Liver (tissue), 9 donors: Measurements from ENCODE around the gene MYO1H. TPM values are rescaled to one million over a fixed set of nuclear protein-coding genes. Genes with fewer than 3 reads are reported as not detected.

Experiments
- DNase-seq: peaks from one replicate; pipeline ENCODE4 v3.0.0-alpha.2; 2017; ENCODE audit warnings: low spot score
- H3K27ac ChIP-seq, 2 donors: one replicate each; pipeline ENCODE4 v1.7.0; 2013; ENCODE audit warnings: inconsistent platforms in 2 of 2, low read length in 2 of 2, control low read depth in 1 of 2, low read depth in 1 of 2, mild to moderate bottlenecking in 1 of 2
- H3K27me3 ChIP-seq, 4 donors: one replicate each; pipeline versions ENCODE4 v1.6.1 to v1.7.0; 2013; ENCODE audit warnings: low read length in 3 of 4, inconsistent platforms in 1 of 4, mild to moderate bottlenecking in 1 of 4, moderate library complexity in 1 of 4; ENCODE audit not compliant: control insufficient read depth in 4 of 4, insufficient read depth in 4 of 4
- H3K36me3 ChIP-seq, 4 donors: one replicate each; pipeline versions ENCODE4 v1.6.1 to v1.7.0; 2013; ENCODE audit warnings: low read length in 3 of 4, mild to moderate bottlenecking in 3 of 4, low read depth in 1 of 4, moderate library complexity in 1 of 4; ENCODE audit not compliant: control insufficient read depth in 4 of 4, insufficient read depth in 3 of 4
- H3K4me1 ChIP-seq, 4 donors: one replicate each; pipeline versions ENCODE4 v1.6.1 to v1.7.0; 2013; ENCODE audit warnings: low read length in 3 of 4, mild to moderate bottlenecking in 3 of 4, moderate library complexity in 1 of 4; ENCODE audit not compliant: control insufficient read depth in 4 of 4, insufficient read depth in 4 of 4
- H3K4me3 ChIP-seq, 3 donors: one replicate each; pipeline versions ENCODE4 v1.6.1 to v1.7.0; 2013; ENCODE audit warnings: low read length in 3 of 3, control low read depth in 1 of 3, low read depth in 1 of 3, mild to moderate bottlenecking in 1 of 3
- H3K9ac ChIP-seq, 2 donors: one replicate each; pipeline ENCODE4 v1.7.0; 2013; ENCODE audit warnings: low read length in 2 of 2, mild to moderate bottlenecking in 2 of 2, moderate library complexity in 2 of 2, control low read depth in 1 of 2, low read depth in 1 of 2
- H3K9me3 ChIP-seq, 4 donors: one replicate each; pipeline versions ENCODE4 v1.6.1 to v1.7.0; 2013; ENCODE audit warnings: low read length in 3 of 4; ENCODE audit not compliant: control insufficient read depth in 4 of 4
- ATF3 ChIP-seq: IDR thresholded peaks from 2 replicates; pipeline ENCODE4 v1.6.1; 2016; ENCODE audit warnings: antibody characterized with exemption
- CTCF ChIP-seq: fragments of 150-350 bp; IDR thresholded peaks from 2 replicates; pipeline ENCODE4 v1.5.1; 2017; ENCODE audit warnings: improper control_type of control experiment, low read depth, low read length; ENCODE audit not compliant: missing input control
- EGR1 ChIP-seq, 2 donors: IDR thresholded peaks; 2 replicates each; pipeline ENCODE4 v1.6.1; 2016 to 2018; ENCODE audit warnings: antibody characterized with exemption in 2 of 2, low read depth in 2 of 2
- FOXA1 ChIP-seq: IDR thresholded peaks from 2 replicates; pipeline ENCODE4 v1.6.1; 2016; ENCODE audit warnings: antibody characterized with exemption
- FOXA2 ChIP-seq: IDR thresholded peaks from 2 replicates; pipeline ENCODE4 v1.6.1; 2016; ENCODE audit warnings: antibody characterized with exemption
- GABPA ChIP-seq, 2 donors: IDR thresholded peaks in 1 of 2; conservative IDR thresholded peaks in 1 of 2; 2 replicates each; pipeline ENCODE4 v1.6.1; 2016; ENCODE audit warnings: antibody characterized with exemption in 2 of 2, mild to moderate bottlenecking in 1 of 2, moderate library complexity in 1 of 2
- HNF4A ChIP-seq, 2 donors: conservative IDR thresholded peaks; 2 replicates each; pipeline ENCODE4 v1.6.1; 2016; ENCODE audit warnings: antibody characterized with exemption in 2 of 2, mild to moderate bottlenecking in 2 of 2
- HNF4G ChIP-seq: IDR thresholded peaks from 2 replicates; pipeline ENCODE4 v1.6.1; 2016; ENCODE audit warnings: antibody characterized with exemption
- JUND ChIP-seq, 2 donors: IDR thresholded peaks; 2 replicates each; pipeline ENCODE4 v1.6.1; 2016; ENCODE audit warnings: antibody characterized with exemption in 2 of 2
- MAX ChIP-seq: IDR thresholded peaks from 2 replicates; pipeline ENCODE4 v1.6.1; 2016; ENCODE audit warnings: antibody characterized with exemption
- NR2F2 ChIP-seq: IDR thresholded peaks from 2 replicates; pipeline ENCODE4 v1.6.1; 2016; ENCODE audit warnings: antibody characterized with exemption
- RAD21 ChIP-seq, 2 donors: IDR thresholded peaks; 2 replicates each; pipeline ENCODE4 v1.6.1; 2016; ENCODE audit warnings: antibody characterized with exemption in 2 of 2, mild to moderate bottlenecking in 2 of 2
- REST ChIP-seq: IDR thresholded peaks from 2 replicates; pipeline ENCODE4 v1.6.1; 2016; ENCODE audit warnings: antibody characterized with exemption, mild to moderate bottlenecking
- SP1 ChIP-seq: IDR thresholded peaks from 2 replicates; pipeline ENCODE4 v1.6.1; 2018; ENCODE audit warnings: antibody characterized with exemption, mild to moderate bottlenecking
- TAF1 ChIP-seq: conservative IDR thresholded peaks from 2 replicates; pipeline ENCODE4 v1.6.1; 2016; ENCODE audit warnings: antibody characterized with exemption, mild to moderate bottlenecking
- ZBTB33 ChIP-seq: IDR thresholded peaks from 2 replicates; pipeline ENCODE4 v1.6.1; 2016; ENCODE audit warnings: antibody characterized with exemption
- WGBS: extraction: QIAGEN DNeasy Blood & Tissue Kit; methylation state at CpG from one replicate; pipeline ENCODE4 v1.1.7; 2013; 5-methylcytosine and 5-hydroxymethylcytosine counted together
- polyA plus RNA-seq, 2 donors: library from polyadenylated mRNA; stranded (reverse) in 1 of 2; unstranded in 1 of 2; fragments of 200-250 nt in 1 of 2; fragments of >200 nt in 1 of 2; fragmentation: Nextera tagmentation in 1 of 2; extraction: Ambion mirVana in 1 of 2; gene quantifications; one replicate each; pipeline versions ENCODE4 v1.2.1 to v1.2.3, GENCODE V29; 2013 to 2015
- total RNA-seq, 2 donors: library from RNA; depleted of rRNA; stranded (reverse); fragments of >200 nt; gene quantifications; one replicate each; pipeline ENCODE4 v1.2.3, GENCODE V29; 2014
- donor health status: healthy.
- donor health status: healthy.
- donor health status: healthy.
- donor health status: healthy.
- donor health status: healthy.

The MYO1H gene
- total and polyA plus RNA-seq, 4 donors, result not detected

GRCh38 chr12:109369831-109370230, 22.1 kb downstream of the MYO1H start:
- Histone ChIP-seq H3K27ac (no peak overlapping the region), H3K9ac (no peak overlapping the region), H3K4me3 (no peak overlapping the region), H3K27me3 (no peaks in the 10 kb centered on the region), H3K9me3 (no peaks in the 10 kb centered on the region), H3K4me1 (no peaks in the 10 kb centered on the region), H3K36me3 (no peaks in the 10 kb centered on the region)
- WGBS, result 87% methylated on average over 5 of the region's 5 CpGs
- TF ChIP-seq EGR1 (IDR thresholded peaks at IDR 0.05; ENCODE audit: low read depth in 2 of 2), result no peak
- DNase-seq, result no peak

GRCh38 chr12:109377139-109377685, 29.5 kb downstream of the MYO1H start:
- TF ChIP-seq CTCF (no peak), EGR1 (IDR thresholded peaks at IDR 0.05; ENCODE audit: low read depth in 2 of 2) (no peak), HNF4G (no peak), RAD21 (IDR thresholded peaks at IDR 0.05) (no peak), ATF3 (no peak), MAX (no peak), GABPA (IDR thresholded peaks at IDR 0.05 in 1 of 2, conservative IDR thresholded peaks at IDR 0.05 in 1 of 2) (no peak), HNF4A (conservative IDR thresholded peaks at IDR 0.05) (no peak), NR2F2 (no peak), TAF1 (no peak), FOXA2 (no peak), FOXA1 (no peak), REST (no peak), SP1 (no peak), JUND (IDR thresholded peaks at IDR 0.05) (no peak), ZBTB33 (no peak)
- Histone ChIP-seq H3K9ac (no peak overlapping the region), H3K36me3 (no peaks in the 10 kb centered on the region), H3K27me3 (no peaks in the 10 kb centered on the region), H3K9me3 (no peaks in the 10 kb centered on the region), H3K27ac (no peak overlapping the region), H3K4me1 (no peaks in the 10 kb centered on the region), H3K4me3 (no peak overlapping the region)
- WGBS, result 64% methylated on average over 2 of the region's 2 CpGs
- DNase-seq, result no peak
